ENCODE measurements around the gene RUNDC1. TPM values are rescaled to one million over a fixed set of nuclear protein-coding genes. Genes with fewer than 3 reads are reported as not detected.

Gene RUNDC1
- polyA plus RNA-seq, 1 donor (not counting 4 experiments of a cell fraction or from before 2014, with no cell fraction given), result 11.1 TPM

DNA sequence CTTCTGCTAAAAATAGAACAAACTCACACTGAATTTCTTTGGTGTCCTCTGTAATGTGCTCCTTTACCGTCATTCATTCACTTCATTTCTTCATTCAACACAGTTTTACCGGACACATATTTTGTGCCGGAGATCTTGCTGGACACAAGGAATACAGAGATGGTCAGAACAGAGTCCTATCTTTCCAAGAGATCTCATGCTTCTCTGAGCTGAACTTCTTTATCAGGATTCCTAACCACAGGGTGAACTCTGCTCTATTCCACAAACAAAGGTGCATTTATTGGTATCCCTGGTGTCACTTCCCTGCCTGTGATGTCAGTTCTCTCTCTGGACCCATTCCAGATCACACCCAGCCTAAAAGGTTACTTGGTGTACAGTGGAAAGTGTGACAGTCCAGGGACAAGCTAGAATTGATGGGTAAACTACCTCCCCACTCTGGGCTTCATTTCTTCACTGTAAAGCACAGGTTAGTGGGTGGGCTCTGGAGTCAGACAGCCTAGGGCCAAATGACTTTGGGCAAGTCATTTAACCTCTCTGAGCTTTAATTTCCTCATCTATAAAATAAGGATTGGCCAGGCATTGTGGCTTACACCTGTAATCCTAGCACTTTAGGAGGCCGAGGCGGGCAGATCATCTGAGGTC is 30.4 kb downstream of the RUNDC1 start:
- FAIRE-seq (no peak), DNase-seq (ENCODE audit: low read depth, low spot score) (no peak)
- TF ChIP-seq EZH2 (IDR thresholded peaks at IDR 0.05; ENCODE audit: low read length), result no peak
- TF ChIP-seq, protein P1, sequence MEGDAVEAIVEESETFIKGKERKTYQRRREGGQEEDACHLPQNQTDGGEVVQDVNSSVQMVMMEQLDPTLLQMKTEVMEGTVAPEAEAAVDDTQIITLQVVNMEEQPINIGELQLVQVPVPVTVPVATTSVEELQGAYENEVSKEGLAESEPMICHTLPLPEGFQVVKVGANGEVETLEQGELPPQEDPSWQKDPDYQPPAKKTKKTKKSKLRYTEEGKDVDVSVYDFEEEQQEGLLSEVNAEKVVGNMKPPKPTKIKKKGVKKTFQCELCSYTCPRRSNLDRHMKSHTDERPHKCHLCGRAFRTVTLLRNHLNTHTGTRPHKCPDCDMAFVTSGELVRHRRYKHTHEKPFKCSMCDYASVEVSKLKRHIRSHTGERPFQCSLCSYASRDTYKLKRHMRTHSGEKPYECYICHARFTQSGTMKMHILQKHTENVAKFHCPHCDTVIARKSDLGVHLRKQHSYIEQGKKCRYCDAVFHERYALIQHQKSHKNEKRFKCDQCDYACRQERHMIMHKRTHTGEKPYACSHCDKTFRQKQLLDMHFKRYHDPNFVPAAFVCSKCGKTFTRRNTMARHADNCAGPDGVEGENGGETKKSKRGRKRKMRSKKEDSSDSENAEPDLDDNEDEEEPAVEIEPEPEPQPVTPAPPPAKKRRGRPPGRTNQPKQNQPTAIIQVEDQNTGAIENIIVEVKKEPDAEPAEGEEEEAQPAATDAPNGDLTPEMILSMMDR (optimal IDR thresholded peaks at IDR 0.05 in 1 of 3, IDR thresholded peaks at IDR 0.05 in 1 of 3, conservative IDR thresholded peaks at IDR 0.05 in 1 of 3; ENCODE audit: extremely low read depth in 1 of 3, insufficient read depth in 2 of 3, low read length in 3 of 3), result no peak
- H3K9ac ChIP-seq (ENCODE audit: control insufficient read depth, extremely low read depth, insufficient read depth, low read length), result no peak overlapping the region
- no peaks in the 10 kb centered on the region for H3K9me3 ChIP-seq (ENCODE audit: control insufficient read depth, low read depth, low read length)
- H3K27me3 ChIP-seq (ENCODE audit: control insufficient read depth, extremely low read depth, insufficient read depth, low read length), result no peaks in the 10 kb centered on the region
- H3K36me3 ChIP-seq (ENCODE audit: control insufficient read depth in 2 of 2, extremely low read depth in 1 of 2, insufficient read depth in 2 of 2, low read length in 2 of 2), result peaks cover 10 to 11% of the 10 kb centered on the region in 2 experiments
- H3K4me3 ChIP-seq (ENCODE audit: control insufficient read depth in 2 of 3, extremely low read depth in 1 of 3, insufficient read depth in 2 of 3, low read depth in 1 of 3, low read length in 3 of 3), result no peak overlapping the region
- no peak overlapping the region for H3K27ac ChIP-seq (ENCODE audit: control insufficient read depth, insufficient read depth, low read length)
- H3K4me1 ChIP-seq (ENCODE audit: control insufficient read depth, extremely low read depth, insufficient read depth, low read length), result no peaks in the 10 kb centered on the region
- dilution Hi-C loops (cut with MboI; ENCODE audit: extremely low pct_ligation_motif_present, low sequenced_read_pairs), result no loop called here
- H4K20me1 ChIP-seq (ENCODE audit: control insufficient read depth, extremely low read depth, insufficient read depth, low read length), result no peaks in the 10 kb centered on the region
- H2AFZ ChIP-seq (ENCODE audit: control insufficient read depth, low read length), result no peak overlapping the region
- H3K4me2 ChIP-seq (ENCODE audit: control insufficient read depth, extremely low read depth, insufficient read depth, low read depth, low read length), result no peak overlapping the region
- H3K79me2 ChIP-seq (ENCODE audit: control insufficient read depth, insufficient read depth, low read length), result no peaks in the 10 kb centered on the region
- no peaks in the 10 kb centered on the region for H3K9me1 ChIP-seq (ENCODE audit: control insufficient read depth, extremely low read depth, insufficient read depth, low read length)

DNA sequence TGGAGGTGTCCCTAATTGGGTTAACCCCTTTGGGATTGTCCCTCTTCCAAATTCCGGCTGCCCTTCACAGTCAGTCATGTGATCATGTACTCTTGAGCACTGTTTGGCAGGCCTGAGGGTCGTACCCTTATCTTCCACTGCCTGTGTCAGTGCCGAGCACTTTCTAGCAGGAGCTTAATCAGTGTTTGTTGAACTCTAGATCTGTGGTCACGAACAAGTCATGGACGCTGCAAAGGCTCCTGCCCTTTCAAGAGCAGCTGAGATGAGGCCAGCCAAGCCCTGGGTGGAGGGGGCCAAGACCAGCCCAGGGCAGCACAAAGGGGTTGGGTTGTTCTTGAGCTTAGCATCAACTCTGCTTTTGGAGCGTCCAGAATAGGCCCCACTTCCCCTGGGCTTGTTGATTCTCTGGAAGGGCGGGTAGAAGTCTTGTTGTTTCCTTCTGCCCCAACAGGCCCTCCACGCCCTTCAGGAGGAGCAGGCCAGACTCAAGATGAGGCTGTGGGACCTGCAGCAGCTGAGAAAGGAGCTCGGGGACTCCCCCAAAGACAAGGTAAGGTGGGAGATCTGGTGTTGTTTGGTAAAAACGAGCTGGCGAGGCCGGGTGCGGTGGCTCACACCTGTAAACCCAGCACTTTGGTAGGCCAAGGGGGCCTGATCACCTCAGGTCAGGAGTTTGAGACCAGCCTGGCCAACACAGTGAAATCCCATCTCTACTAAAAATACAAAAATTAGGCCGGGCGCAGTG is 31.5 kb downstream of the RUNDC1 start:
- H3K9me3 ChIP-seq (ENCODE audit: control insufficient read depth, low read depth, low read length), result no peaks in the 10 kb centered on the region
- FAIRE-seq, result no peak
- no peak overlapping the region for H2AFZ ChIP-seq (ENCODE audit: control insufficient read depth, low read length)
- no peak overlapping the region for H3K27ac ChIP-seq (ENCODE audit: control insufficient read depth, insufficient read depth, low read length)
- no peaks in the 10 kb centered on the region for H4K20me1 ChIP-seq (ENCODE audit: control insufficient read depth, extremely low read depth, insufficient read depth, low read length)
- H3K36me3 ChIP-seq (ENCODE audit: control insufficient read depth in 2 of 2, extremely low read depth in 1 of 2, insufficient read depth in 2 of 2, low read length in 2 of 2), result peaks cover 10 to 19% of the 10 kb centered on the region in 2 experiments
- no peaks in the 10 kb centered on the region for H3K27me3 ChIP-seq (ENCODE audit: control insufficient read depth, extremely low read depth, insufficient read depth, low read length)
- no peaks in the 10 kb centered on the region for H3K4me1 ChIP-seq (ENCODE audit: control insufficient read depth, extremely low read depth, insufficient read depth, low read length)
- no peak overlapping the region for H3K9ac ChIP-seq (ENCODE audit: control insufficient read depth, extremely low read depth, insufficient read depth, low read length)
- no peak overlapping the region for H3K4me2 ChIP-seq (ENCODE audit: control insufficient read depth, extremely low read depth, insufficient read depth, low read depth, low read length)
- TF ChIP-seq EZH2 (IDR thresholded peaks at IDR 0.05; ENCODE audit: low read length), result no peak
- TF ChIP-seq, protein P1 (optimal IDR thresholded peaks at IDR 0.05 in 1 of 3, IDR thresholded peaks at IDR 0.05 in 1 of 3, conservative IDR thresholded peaks at IDR 0.05 in 1 of 3; ENCODE audit: extremely low read depth in 1 of 3, insufficient read depth in 2 of 3, low read length in 3 of 3), result no peak
- dilution Hi-C loops (cut with MboI; ENCODE audit: extremely low pct_ligation_motif_present, low sequenced_read_pairs), result no loop called here
- no peaks in the 10 kb centered on the region for H3K79me2 ChIP-seq (ENCODE audit: control insufficient read depth, insufficient read depth, low read length)
- DNase-seq (ENCODE audit: low read depth, low spot score), result no peak
- H3K9me1 ChIP-seq (ENCODE audit: control insufficient read depth, extremely low read depth, insufficient read depth, low read length), result no peaks in the 10 kb centered on the region
- no peak overlapping the region for H3K4me3 ChIP-seq (ENCODE audit: control insufficient read depth in 2 of 3, extremely low read depth in 1 of 3, insufficient read depth in 2 of 3, low read depth in 1 of 3, low read length in 3 of 3)

Data from keratinocyte (primary cell).